ENCODE measurements around the gene FCMR.
"Not testable (repeated sequence)": the region's sequence is repeated elsewhere in the genome, so short reads cannot be mapped to it uniquely, and the experiment has no call there.

Gene FCMR

DNA sequence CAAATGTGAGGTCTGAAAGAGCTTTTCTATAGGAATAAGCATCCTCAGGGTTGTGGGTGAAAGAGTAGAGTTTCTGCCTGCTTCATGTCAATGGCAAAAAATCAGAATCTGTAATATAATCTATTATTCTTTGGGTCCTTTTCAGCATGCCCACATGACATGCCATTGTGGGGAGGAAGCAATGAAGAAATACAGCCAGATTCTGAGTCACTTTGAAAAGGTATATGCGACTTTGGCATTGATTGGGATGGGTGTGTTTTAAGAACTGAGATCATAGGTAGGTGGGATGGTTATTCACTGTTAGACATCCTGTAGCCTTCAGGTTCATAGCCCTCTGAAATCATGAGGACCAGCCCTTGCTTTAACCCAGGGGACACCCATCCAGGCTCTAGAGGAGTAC is 54.5 kb downstream of the FCMR start:
- DNase-seq, result no peak

DNA sequence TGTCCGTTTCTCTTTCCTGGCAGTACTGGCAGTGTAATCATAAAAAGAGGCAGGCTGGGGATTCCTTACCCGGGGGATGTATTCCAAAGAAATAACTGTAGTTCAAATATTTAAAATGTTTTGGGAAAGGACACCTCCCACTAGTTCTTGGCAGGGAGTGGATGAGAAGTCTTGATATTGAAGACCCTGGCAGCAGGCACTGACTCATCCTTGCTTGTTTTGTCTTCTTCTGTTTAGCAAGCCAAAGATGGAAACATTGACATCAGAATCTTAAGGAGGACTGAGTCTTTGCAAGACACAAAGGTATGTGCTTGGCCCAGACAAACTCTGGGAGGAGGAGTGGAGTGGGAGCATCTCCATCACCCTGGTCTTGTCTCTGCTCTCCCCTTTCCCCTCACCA is 55.7 kb downstream of the FCMR start:
- no peak for DNase-seq

DNA sequence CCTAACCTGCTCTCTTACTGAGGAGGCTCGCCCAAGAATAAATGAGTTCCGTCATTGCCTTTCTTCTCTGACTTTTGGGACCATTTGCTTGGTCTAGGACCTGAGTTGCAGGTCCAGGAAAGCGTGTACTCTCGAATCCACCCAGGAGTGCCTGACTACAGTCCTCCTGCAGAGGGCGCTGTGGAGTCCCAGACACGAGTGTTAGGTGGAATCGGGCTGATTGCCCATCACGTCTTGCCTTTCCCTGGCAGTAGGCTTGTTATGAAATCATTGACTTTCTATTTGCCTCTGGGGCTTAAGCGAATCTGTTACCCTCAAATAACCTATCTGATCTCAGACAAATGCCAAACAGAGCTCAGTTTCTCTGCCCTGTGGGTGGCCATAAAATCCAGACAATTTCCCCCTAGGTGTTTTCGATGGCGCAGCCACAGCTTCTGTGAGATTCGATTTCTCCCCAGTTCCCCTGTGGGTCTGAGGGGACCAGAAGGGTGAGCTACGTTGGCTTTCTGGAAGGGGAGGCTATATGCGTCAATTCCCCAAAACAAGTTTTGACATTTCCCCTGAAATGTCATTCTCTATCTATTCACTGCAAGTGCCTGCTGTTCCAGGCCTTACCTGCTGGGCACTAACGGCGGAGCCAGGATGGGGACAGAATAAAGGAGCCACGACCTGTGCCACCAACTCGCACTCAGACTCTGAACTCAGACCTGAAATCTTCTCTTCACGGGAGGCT is 56.6 kb downstream of the FCMR start, which contains the start of gene IL20:
Gene IL20, plus strand, starts transcription at position 685 of the 733 bp plus-strand sequence. CDS start 230 bp downstream, outside the sequence.
- peak; percentile 87 for DNase-seq

DNA sequence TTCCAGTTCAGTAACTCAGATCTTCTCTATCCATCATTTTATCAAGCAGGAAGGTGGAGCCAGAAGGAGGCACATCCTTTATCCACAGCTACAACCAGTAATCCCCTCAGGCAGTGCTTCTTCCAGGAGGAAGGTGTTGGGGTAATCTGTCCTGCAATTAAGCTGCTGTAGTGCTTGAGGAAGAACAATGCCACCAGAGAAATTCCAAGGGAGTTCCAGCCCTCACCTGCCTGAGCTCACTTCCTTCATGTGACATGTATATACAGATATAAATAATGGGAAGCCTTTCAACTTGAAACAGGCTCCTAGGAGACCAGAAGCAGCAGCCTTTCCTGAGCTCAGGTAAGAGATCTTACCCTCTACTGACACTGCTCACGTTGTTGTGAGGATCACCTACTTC is 58.5 kb downstream of the FCMR start:
- DNase-seq, result no peak

DNA sequence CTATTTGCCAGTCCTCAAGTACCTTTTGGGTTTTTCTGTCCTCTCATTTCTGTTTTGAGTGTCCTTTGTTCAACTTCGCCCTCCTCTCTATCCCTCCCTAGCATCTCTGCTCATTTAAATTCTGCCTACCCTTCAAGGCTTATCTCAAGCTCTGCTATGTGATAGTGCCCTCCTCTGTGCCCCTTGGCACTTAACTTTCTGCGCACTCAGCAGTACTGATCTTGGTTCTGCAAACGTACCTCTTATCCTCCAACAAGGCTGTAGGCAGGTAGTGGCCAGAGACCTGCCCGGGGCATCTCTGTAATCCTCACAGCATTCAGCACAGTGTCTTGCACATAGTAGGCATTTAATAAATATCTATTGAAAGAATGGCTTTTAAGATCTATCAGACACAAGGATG is 61.6 kb downstream of the FCMR start:
- no peak for DNase-seq

DNA sequence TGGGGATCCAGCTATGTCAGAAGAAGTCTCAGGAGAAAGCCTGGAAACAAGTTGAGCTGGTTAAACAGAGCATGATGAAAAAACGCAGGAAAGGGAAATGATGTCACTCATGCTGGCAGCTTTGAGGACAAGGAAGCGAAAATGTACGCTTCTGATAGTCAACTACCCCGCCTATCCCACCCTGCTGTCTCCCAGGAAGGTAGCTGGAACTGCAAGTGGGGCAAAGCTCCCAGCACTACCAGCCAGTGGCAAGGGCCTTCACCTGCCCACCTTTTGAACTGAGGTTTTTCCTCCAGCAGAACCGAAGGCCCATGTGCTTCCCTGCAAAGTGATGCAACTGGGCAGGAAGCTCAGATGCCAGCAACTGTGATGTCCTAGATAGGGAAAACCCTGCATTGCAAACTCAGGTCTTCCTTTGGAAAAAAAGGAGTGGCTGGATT is 62.6 kb downstream of the FCMR start:
- no peak for DNase-seq

DNA sequence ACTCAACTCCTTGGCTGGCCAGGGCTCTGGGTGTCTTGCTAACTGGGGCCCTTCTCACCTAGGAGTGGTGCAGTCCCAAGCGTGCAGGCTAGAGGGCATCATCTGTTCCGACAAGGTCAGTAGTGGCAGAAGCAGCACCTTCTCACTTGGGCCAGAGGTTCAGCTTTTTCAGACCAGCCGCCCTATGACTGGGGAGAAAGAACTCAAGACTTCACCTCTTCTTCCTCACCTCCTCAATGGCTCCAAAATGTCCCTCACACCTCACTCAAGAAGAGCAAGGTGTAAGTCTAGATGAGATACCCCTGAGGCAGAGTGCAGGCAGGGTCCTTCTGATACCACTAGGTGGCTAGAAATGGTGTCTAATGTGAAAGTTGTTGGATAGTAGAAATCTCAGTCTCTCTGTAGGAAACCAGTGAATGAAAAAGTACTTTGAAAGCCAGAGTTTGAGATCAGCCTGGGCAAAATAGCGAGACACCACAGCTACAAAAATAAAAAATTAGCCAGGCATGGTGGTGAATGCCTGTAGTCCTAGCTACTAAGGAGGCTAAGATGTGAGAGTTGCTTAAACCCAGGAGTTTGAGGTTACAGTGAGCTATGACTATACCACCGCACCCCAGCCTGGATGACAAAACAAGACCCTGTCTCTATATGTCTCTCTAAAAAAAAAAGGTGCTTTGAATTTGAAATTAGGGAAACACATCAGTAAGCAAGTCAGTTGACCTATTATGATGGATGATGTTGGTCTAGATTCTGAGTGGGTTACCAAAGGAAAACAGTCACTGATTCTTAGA is 64.9 kb downstream of the FCMR start:
- DNase-seq, result no peak

DNA sequence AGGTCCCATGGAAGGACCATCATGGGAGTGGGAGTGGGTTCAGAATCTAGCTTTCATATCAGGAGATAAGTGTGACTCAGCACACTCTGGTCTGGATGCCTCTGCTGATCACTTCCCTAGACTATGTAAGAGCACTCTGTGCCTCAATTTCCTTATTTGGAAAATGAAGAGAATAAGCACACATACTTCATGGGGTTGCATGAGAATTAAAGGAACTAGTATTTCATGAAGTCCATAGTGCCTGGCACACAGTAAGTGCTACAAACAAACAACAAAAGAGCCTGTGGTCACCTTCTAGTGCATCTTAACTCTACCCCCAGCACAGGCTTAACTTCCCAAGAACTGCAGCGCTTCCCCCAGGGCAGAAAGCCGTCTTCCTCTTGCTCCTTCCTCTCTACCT is 65.9 kb downstream of the FCMR start:
- DNase-seq, result no peak

DNA sequence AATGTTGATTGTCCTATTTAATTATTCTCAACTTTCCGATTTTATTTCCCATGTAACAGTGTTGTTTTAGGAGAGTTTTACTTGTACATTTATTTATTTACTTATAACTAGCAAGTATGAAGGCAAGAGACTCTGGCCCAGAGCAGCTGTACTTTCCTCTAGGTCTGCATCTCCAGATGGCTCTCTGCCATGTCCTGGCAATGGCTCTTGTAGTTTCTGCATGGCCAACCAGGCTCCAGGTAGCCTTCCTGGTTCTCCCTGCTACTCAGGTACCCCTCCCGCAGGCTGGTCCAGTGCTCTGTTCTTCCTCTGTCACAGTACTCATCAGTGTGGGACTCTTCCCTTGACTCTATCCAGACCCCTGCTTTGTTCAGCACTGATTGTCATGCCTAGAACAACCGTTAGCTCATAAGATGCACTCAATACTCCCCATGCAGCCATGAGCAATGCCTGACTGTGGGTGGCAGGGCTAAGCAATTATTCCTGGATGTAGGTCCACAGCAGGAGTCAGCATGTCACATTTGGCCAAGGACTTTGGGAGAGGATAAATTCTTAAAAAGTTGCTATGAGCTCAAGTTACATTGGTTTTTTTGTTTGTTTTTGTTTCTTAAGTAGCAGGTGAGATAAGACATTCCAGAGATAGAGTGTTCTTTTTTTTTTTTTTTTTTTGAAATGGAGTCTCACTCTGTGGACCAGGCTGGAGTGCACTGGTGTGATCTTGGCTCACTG is 67.2 kb downstream of the FCMR start:
- DNase-seq, result no peak

DNA sequence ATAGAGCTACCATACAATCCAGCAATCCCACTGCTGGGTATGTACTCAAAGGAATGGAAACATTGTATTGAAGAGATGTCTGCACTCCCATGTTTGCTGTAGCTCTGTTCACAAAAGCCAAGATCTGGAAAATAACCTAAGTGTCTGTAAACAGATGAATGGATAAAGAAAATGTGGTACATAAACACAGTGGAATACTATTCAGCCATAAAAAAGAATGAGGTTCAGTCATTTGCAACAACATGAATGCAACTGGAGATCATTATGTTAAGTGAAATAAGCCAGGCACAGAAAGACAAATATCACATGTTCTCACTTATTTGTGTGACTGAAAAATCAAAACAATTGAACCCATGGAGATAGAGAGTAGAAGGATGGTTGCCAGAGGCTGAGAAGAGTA is 68.0 kb downstream of the FCMR start:
- DNase-seq, result not testable (repeated sequence)

All from stimulated activated CD4-positive, alpha-beta T cell treated with anti-CD3 and anti-CD28 coated beads, Interleukin-12 subunit alpha, Interleukin-12 subunit beta, amount 100 ng/mL, for 4 hours (primary cell).